ENCODE results near the gene CLDN34. TPM values are rescaled to one million over a fixed set of nuclear protein-coding genes. Genes with fewer than 3 reads are reported as not detected.

The CLDN34 gene
- total and polyA plus RNA-seq, 2 of the 13 experiments (the other 11 are each of a cell fraction or from before 2014, with no cell fraction given): not detected

DNA sequence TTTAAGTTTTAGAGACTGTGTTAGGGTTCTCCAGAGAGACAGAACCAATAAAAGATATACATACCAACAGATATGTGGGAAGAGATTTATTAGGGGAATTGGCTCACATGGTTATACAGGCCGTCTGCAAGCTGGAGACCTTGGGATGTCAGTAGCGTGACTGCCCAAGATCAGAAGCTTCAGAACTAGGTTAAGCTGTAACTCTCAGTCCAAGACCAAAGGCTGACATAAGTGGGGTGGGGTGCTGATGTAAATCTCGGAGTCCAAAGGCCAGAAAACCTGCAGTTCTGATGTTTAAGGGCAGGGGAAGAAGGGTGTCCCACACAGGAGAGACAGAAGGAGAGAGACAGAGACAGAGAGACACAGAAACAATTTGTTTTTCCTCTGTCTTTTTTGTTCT lies 10.5 kb downstream of the CLDN34 start (continued):
- no peak for TF ChIP-seq RARG (CRISPR knock-in tag; IDR thresholded peaks at IDR 0.05; ENCODE audit: low read depth)

DNA sequence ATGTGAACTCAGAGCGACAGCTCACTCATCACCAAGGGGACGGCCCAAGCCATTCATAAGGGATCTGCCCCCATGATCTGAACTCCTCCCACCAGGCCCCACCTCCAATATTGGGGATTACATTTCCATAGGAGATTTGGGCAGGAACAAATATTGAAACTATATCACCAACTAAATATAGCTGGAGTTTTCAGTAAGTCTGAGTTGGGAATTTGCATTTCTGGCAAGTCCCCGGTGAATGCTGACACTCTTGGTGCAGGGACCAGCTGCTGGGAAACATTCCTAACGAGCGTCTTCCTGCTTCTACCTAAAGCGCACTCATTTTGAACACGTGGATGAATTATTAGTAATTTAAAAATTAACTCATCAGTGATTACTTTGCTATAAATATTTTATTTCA lies 13.2 kb downstream of the CLDN34 start:
- ChIA-PET CTCF (ENCODE audit: low intra/inter-chr PET ratio, low total read pairs) (no interaction called here), POLR2A (no interaction called here)
- no peak for DNase-seq (ENCODE audit: low spot score)
- in situ Hi-C loops (cut with HindIII; ENCODE audit: extremely low pct_ligation_motif_present, low pct_unique_long_range_greater_than_20kb) (no loop called here), intact Hi-C loops (cut with micrococcal nuclease; ENCODE audit: unreplicated experiment) (loop anchor here (10.0 kb wide), 1 partner anchor 106 kb away; no protein-coding TSS in a partner anchor)
- Histone ChIP-seq H3K4me2 (ENCODE audit: low read depth, low read length) (no peak overlapping the region), H3K36me3 (replicated peaks in 1 of 2; ENCODE audit: control insufficient read depth in 1 of 2, insufficient read depth in 2 of 2, low read length in 2 of 2) (no peaks in the 10 kb centered on the region), H2AFZ (ENCODE audit: low read length) (no peak overlapping the region), H3K9ac (ENCODE audit: insufficient read depth, low read depth, low read length) (no peak overlapping the region), H3K27ac (ENCODE audit: extremely low read length, insufficient read depth, low read length) (peak overlapping the region; percentile 58), H3K9me3 (ENCODE audit: low read length) (no peaks in the 10 kb centered on the region), H3K79me2 (ENCODE audit: insufficient read depth, low read length) (no peaks in the 10 kb centered on the region), H4K20me1 (ENCODE audit: insufficient read depth, low read length) (no peaks in the 10 kb centered on the region), H3K4me3 (replicated peaks in 1 of 3; ENCODE audit: insufficient read depth in 1 of 3, low read depth in 2 of 3, low read length in 3 of 3) (no peak overlapping the region), H3K27me3 (ENCODE audit: control insufficient read depth in 1 of 2, insufficient read depth in 2 of 2, low read length in 2 of 2) (no peaks in the 10 kb centered on the region), H3K4me1 (ENCODE audit: insufficient read depth, low read length) (peaks cover 51% of the 10 kb centered on the region)
- TF ChIP-seq, protein P1, sequence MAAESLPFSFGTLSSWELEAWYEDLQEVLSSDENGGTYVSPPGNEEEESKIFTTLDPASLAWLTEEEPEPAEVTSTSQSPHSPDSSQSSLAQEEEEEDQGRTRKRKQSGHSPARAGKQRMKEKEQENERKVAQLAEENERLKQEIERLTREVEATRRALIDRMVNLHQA (CRISPR knock-in tag; IDR thresholded peaks at IDR 0.05): no peak
- FAIRE-seq: no peak
- no TSS peak for BruUV-seq (replicated peaks)
- no peak for ATAC-seq
- 90% methylated on average over 7 of the region's 7 CpGs for WGBS (ENCODE audit: low lambda C conversion rate)

DNA sequence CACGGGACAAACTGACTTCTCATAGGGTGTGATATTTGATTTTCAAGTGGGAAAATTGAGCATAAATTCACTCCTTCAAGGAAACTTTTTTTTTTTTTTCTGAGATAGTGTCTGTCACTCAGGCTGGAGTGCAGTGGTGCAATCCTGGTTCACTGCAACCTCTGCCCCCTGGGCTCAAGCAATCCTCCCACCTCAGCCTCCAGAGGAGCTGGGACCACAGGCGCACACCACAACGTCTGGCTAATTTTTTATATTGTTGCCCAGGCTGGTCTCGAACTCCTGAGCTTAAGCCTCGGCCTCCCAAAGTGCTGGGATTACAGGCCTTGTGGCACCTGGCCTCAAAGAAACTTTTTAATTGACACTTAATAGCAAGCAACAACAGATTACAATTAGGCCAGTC lies 13.8 kb downstream of the CLDN34 start:
- ChIA-PET POLR2A (no interaction called here), CTCF (ENCODE audit: low intra/inter-chr PET ratio, low total read pairs) (interaction anchor here (1.1 to 1.4 kb wide), 2 partner anchors 15 to 138 kb away, joined by 3 to 6 read pairs; no protein-coding TSS in a partner anchor)
- TF ChIP-seq, protein P2, sequence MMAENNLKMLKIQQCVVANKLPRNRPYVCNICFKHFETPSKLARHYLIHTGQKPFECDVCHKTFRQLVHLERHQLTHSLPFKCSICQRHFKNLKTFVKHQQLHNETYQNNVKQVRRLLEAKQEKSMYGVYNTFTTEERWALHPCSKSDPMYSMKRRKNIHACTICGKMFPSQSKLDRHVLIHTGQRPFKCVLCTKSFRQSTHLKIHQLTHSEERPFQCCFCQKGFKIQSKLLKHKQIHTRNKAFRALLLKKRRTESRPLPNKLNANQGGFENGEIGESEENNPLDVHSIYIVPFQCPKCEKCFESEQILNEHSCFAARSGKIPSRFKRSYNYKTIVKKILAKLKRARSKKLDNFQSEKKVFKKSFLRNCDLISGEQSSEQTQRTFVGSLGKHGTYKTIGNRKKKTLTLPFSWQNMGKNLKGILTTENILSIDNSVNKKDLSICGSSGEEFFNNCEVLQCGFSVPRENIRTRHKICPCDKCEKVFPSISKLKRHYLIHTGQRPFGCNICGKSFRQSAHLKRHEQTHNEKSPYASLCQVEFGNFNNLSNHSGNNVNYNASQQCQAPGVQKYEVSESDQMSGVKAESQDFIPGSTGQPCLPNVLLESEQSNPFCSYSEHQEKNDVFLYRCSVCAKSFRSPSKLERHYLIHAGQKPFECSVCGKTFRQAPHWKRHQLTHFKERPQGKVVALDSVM (CRISPR knock-in tag; IDR thresholded peaks at IDR 0.05): peak; percentile 89
- TF ChIP-seq, protein P3, sequence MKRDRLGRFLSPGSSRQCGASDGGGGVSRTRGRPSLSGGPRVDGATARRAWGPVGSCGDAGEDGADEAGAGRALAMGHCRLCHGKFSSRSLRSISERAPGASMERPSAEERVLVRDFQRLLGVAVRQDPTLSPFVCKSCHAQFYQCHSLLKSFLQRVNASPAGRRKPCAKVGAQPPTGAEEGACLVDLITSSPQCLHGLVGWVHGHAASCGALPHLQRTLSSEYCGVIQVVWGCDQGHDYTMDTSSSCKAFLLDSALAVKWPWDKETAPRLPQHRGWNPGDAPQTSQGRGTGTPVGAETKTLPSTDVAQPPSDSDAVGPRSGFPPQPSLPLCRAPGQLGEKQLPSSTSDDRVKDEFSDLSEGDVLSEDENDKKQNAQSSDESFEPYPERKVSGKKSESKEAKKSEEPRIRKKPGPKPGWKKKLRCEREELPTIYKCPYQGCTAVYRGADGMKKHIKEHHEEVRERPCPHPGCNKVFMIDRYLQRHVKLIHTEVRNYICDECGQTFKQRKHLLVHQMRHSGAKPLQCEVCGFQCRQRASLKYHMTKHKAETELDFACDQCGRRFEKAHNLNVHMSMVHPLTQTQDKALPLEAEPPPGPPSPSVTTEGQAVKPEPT (CRISPR knock-in tag; IDR thresholded peaks at IDR 0.05; ENCODE audit: low read depth): no peak
- no peak overlapping the region for H2AFZ ChIP-seq (ENCODE audit: low read length)
- peaks cover 51% of the 10 kb centered on the region for H3K4me1 ChIP-seq (ENCODE audit: insufficient read depth, low read length)
- in situ Hi-C loops (cut with HindIII; ENCODE audit: extremely low pct_ligation_motif_present, low pct_unique_long_range_greater_than_20kb): no loop called here
- 65% methylated on average over 5 of the region's 5 CpGs for WGBS (ENCODE audit: low lambda C conversion rate)
- DNase-seq (ENCODE audit: low spot score): no peak
- 0 out of 2 replicates have a peak overlapping the region, but pooled peaks have one; percentile 15 for H3K4me2 ChIP-seq (ENCODE audit: low read depth, low read length)
- H3K9me3 ChIP-seq (ENCODE audit: low read length): no peaks in the 10 kb centered on the region
- no peaks in the 10 kb centered on the region for H3K27me3 ChIP-seq (ENCODE audit: control insufficient read depth in 1 of 2, insufficient read depth in 2 of 2, low read length in 2 of 2)
- intact Hi-C loops (cut with micrococcal nuclease; ENCODE audit: unreplicated experiment): loop anchor here (10.0 kb wide), 1 partner anchor 106 kb away; no protein-coding TSS in a partner anchor
- no peak for ATAC-seq
- peak; percentile 18 for FAIRE-seq
- H4K20me1 ChIP-seq (ENCODE audit: insufficient read depth, low read length): no peaks in the 10 kb centered on the region
- no peaks in the 10 kb centered on the region for H3K36me3 ChIP-seq (replicated peaks in 1 of 2; ENCODE audit: control insufficient read depth in 1 of 2, insufficient read depth in 2 of 2, low read length in 2 of 2)
- peak overlapping the region; percentile 58 for H3K27ac ChIP-seq (ENCODE audit: extremely low read length, insufficient read depth, low read length)
- no TSS peak for BruUV-seq (replicated peaks)
- H3K9ac ChIP-seq (ENCODE audit: insufficient read depth, low read depth, low read length): no peak overlapping the region
- no peaks in the 10 kb centered on the region for H3K79me2 ChIP-seq (ENCODE audit: insufficient read depth, low read length)
- H3K4me3 ChIP-seq (replicated peaks in 1 of 3; ENCODE audit: insufficient read depth in 1 of 3, low read depth in 2 of 3, low read length in 3 of 3): no peak overlapping the region
